NCI-H748 (cell line): ENCODE data around the gene MB21D2.
"Not testable (repeated sequence)": the region's sequence is repeated elsewhere in the genome, so short reads cannot be mapped to it uniquely, and the experiment has no call there.

Experiments used
- DNase-seq: peaks from one replicate; lab custom pipeline; 2025; ENCODE audit not compliant: unreplicated experiment; lab: John Stamatoyannopoulos, UW

Gene MB21D2

GRCh38 chr3:192812743-192813383 lies 104.8 kb downstream of the MB21D2 start:
- peak; percentile 42 for DNase-seq

- DNase-seq: no peak
These were observed 111.9 kb downstream of the MB21D2 start for GRCh38 chr3:192805711-192806110.

GRCh38 chr3:192804502-192804901 lies 113.2 kb downstream of the MB21D2 start:
- no peak for DNase-seq

- DNase-seq: peak; percentile 54
These were observed 114.4 kb downstream of the MB21D2 start for GRCh38 chr3:192802957-192803899.

GRCh38 chr3:192801985-192802384 lies 115.7 kb downstream of the MB21D2 start:
- no peak for DNase-seq

- no peak for DNase-seq
These were observed 117.9 kb downstream of the MB21D2 start for GRCh38 chr3:192799721-192800120.

GRCh38 chr3:192795021-192795420 lies 122.6 kb downstream of the MB21D2 start:
- DNase-seq: no peak

- no peak for DNase-seq
These were observed 123.4 kb downstream of the MB21D2 start for GRCh38 chr3:192794216-192794615.

GRCh38 chr3:192788816-192789515 lies 128.7 kb downstream of the MB21D2 start:
- DNase-seq: not testable (repeated sequence)

- DNase-seq: no peak
These were observed 139.1 kb downstream of the MB21D2 start for GRCh38 chr3:192778508-192778907.

GRCh38 chr3:192774341-192774740 lies 143.3 kb downstream of the MB21D2 start:
- not testable (repeated sequence) for DNase-seq

- peak; percentile 63 for DNase-seq
These were observed 145.3 kb downstream of the MB21D2 start for GRCh38 chr3:192772240-192772894.

- no peak for DNase-seq
These were observed 159.0 kb downstream of the MB21D2 start for GRCh38 chr3:192758654-192759053.

- no peak for DNase-seq
These were observed 166.5 kb downstream of the MB21D2 start for GRCh38 chr3:192751148-192751547.

- DNase-seq: no peak
These were observed 167.5 kb downstream of the MB21D2 start for GRCh38 chr3:192750201-192750600.

GRCh38 chr3:192747746-192748145 lies 169.9 kb downstream of the MB21D2 start:
- DNase-seq: no peak

- DNase-seq: no peak
These were observed 170.5 kb downstream of the MB21D2 start for GRCh38 chr3:192747145-192747544.
